Measurements from ENCODE around the gene HNRNPA2B1.

Gene HNRNPA2B1

GRCh38 chr7:26200444-26201246, at the start of gene HNRNPA2B1:
Gene HNRNPA2B1 (minus strand): TSS chr7:26200746. CDS start chr7:26200577, 169 bp downstream.
- peak; percentile 96 for DNase-seq

DNA sequence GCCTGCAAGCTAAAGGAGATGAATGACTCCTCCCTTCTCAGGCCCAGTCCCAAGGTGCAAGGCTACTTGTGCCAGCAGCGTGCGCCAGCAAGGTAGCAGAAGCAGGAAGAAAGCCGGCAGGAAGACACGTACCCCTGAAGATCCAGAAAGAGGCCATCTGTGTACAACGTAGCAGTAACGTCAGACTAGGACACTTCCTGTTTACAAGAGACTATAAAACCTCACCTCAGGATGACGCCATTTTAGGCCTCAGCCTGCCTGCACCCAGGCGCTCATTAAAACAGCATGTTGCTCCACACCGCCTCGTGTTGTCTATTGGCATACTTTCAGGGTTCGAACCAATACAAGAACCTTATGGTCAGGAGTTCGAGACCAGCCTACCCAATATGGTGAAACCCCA, 49.7 kb upstream of the HNRNPA2B1 start:
- DNase-seq: no peak

DNA sequence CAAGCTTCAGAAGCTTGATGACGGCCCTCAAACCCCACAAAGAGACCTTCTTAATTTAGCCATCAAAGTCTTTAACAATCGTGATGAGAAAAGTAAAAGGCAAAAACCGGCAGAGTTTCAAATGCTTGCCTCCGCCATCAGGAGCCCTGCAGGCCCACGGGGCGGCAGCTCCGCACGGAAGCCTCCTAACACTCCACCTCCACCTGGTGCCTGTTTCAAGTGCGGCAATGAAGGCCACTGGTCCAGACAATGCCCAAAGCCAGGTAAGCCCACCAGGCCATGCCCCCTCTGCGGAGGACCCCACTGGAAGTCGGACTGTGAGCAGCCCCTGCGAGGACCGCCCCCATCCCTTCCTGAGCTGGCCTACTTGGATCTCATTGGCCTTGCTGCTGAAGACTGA, 44.6 kb upstream of the HNRNPA2B1 start:
- DNase-seq: no peak

GRCh38 chr7:26238032-26238431, 37.5 kb upstream of the HNRNPA2B1 start:
- DNase-seq: no peak

GRCh38 chr7:26237035-26237807, 36.7 kb upstream of the HNRNPA2B1 start:
- no peak for DNase-seq

DNA sequence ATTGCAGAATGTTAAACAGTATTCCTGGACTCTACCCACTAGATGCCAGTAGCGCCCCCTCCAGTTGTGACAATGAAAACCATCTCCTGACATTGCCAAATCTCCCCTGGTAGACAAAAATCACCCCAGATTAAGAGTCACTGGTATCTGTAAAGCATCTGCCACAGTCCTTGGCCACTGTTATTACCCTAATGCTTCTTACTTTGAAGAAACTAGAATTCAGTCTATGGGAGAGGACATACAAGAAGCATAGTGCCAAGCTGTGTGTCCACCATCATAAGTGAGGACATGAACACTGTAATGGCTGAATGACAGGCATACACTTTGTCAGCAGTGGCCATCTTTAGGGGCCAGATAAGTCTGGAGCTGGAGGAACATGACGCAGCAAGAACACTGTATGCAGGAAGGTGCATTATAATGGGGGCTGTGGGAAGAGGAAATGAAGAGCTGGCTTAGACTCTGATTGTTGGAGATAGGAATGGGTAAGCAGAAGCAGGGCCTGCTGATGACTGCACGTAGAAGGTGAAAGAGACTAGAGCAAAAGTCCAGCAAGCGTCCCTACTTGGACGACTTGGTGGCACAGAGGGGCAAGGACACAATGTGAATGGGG, 33.5 kb upstream of the HNRNPA2B1 start:
- DNase-seq: no peak

DNA sequence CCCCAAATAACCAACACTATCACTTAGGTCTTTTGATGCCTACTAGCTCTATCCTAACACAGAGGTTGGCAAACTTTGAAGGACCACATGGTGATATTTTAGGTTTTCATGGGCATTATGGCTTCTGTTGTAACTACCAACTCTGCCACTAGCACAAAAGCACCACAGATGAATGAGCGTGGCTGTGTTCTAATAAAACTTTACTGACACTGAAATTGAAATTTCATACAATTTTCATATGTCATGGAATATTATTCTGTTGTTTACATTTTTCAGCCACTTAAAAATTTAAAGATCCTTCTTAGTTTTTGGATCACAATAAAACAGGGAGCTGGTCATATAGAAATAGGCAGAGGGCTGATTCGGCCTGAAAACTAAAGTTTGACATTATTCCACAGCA, 27.4 kb upstream of the HNRNPA2B1 start:
- no peak for DNase-seq

- no peak for DNase-seq
Measured at GRCh38 chr7:26224359-26224758, 23.8 kb upstream of the HNRNPA2B1 start.

GRCh38 chr7:26216049-26216448, 15.5 kb upstream of the HNRNPA2B1 start:
- DNase-seq: no peak

DNA sequence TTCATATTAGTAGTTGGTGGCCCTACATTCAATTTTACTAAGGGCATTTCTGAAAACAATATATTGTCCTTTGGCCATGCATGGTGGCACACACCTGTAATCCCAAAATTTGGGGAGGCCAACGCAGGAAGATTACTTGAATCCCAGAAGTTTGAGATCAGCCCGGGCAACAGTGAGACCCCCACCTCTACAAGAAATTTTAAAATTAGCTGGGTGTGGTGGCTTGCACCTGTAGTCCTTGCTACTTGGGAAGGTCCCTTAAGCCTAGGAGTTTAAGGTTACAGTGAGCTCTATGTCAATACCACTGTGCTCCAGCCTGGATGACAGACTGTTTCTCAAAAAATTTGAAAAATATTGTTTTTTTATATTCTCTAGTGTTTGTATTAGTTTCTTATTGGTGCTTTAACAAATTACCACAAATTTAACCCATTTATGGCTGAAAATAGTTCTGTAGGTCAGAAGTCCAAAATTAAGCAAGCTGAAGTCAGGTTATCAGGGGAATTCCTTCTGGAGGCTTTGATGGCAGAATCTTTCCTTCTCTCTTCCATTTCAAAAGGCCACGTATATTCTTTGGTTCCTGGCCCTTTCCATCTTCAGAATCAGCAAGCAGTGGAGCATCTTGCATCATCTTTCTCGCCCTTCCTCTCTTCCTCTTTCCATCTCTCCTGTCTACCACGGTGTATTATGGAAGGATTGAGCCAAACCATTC, 13.4 kb upstream of the HNRNPA2B1 start:
- no peak for DNase-seq

- DNase-seq: no peak
Measured at GRCh38 chr7:26212921-26213718, 12.6 kb upstream of the HNRNPA2B1 start.

GRCh38 chr7:26208040-26208439, 7.5 kb upstream of the HNRNPA2B1 start:
- no peak for DNase-seq

- no peak for DNase-seq
Measured at GRCh38 chr7:26203016-26203415, 2.5 kb upstream of the HNRNPA2B1 start.

- DNase-seq: peak; percentile 60
Measured at GRCh38 chr7:26202019-26202990, 1.8 kb upstream of the HNRNPA2B1 start.

DNA sequence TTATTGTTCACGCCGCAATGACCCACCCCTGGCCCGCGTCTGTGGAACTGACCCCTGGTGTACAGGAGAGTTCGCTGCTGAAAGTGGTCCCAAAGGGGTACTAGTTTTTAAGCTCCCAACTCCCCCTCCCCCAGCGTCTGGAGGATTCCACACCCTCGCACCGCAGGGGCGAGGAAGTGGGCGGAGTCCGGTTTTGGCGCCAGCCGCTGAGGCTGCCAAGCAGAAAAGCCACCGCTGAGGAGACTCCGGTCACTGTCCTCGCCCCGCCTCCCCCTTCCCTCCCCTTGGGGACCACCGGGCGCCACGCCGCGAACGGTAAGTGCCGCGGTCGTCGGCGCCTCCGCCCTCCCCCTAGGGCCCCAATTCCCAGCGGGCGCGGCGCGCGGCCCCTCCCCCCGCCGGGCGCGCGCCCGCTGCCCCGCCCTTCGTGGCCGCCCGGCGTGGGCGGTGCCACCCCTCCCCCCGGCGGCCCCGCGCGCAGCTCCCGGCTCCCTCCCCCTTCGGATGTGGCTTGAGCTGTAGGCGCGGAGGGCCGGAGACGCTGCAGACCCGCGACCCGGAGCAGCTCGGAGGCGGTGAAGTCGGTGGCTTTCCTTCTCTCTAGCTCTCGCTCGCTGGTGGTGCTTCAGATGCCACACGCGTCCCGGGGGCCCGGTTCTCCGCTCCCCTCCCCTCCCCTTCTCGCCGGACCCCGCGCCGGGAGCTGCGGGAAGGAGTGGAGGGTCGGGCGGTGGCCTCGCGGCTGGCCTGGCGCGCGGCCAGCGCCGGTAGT, 887 bp upstream of the HNRNPA2B1 start, which contains the start of gene CBX3:
CBX3 (plus strand) TSS at position 499 of the 772 bp plus-strand sequence. CDS start 1,254 bp downstream, outside the sequence.
- DNase-seq: peak; percentile 92

- DNase-seq: peak; percentile 77
Measured at GRCh38 chr7:26200038-26200443, 505 bp downstream of the HNRNPA2B1 start.

- peak; percentile 61 for DNase-seq
Measured at GRCh38 chr7:26199301-26200037, 1.1 kb downstream of the HNRNPA2B1 start.

DNA sequence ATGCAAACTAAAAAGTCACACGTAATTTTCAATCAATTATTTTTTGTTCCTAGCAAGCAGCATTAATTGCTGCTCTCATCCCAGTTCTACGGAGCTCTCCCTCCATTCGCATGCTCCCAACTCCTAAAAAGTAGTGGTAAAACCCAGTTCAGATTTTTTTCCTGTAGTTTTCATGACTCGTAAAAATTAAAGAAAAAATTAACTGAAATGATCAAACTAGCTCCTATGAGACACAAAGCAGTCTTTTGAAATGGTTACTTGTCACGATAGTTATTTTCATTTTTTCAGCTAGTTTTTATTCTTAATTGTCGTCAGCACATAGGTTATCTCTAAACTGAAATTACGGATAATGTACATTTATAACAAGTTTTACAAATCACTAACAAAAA, 1.8 kb downstream of the HNRNPA2B1 start:
- no peak for DNase-seq

DNA sequence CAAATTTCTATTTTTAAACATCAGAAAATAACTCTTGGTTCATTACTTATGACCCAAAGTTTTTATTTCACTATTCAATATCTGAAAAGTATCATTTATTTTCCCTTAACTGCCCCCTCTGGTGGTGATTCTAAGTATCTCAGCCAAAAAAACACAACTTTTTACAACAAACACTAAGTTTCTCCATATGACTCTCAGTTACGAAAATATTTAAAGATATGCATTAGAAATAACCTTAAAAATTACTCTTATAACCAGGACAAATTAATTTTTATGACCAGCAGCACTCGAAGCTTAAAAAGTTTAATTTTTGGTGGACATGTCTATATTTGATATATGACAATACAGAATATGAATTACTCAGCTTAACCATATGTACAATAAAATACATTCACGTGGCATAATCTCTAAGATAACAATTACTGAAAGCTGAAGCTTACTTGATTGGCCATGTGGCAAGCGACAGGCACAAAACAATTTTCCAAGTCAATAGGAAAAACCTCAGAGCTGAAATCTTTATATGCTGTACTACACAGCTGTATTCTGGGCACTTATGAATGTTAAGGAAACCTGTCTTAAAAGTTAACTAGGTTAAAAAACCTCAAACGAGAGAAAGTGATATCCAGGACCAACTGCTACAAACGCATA, 2.3 kb downstream of the HNRNPA2B1 start:
- no peak for DNase-seq
